Activated CD8-positive, alpha-beta memory T cell treated with anti-CD3 and anti-CD28 coated beads, Interleukin-2, amount 50 U/mL, for 4 hours (primary cell): ENCODE measurements around the gene PPP2R5C.
A peak's percentile ranks its signal among the peaks of the same experiment; 100 is the strongest.
"Not testable (repeated sequence)": the region's sequence is repeated elsewhere in the genome, so short reads cannot be mapped to it uniquely, and the experiment has no call there.

Experiments used
- DNase-seq: peaks from one replicate; pipeline ENCODE4 v3.0.0-alpha.2; 2020

Gene PPP2R5C

GRCh38 chr14:101783260-101784016 is 21.9 kb downstream of the PPP2R5C start:
- no peak for DNase-seq

- no peak for DNase-seq
These were observed 23.1 kb downstream of the PPP2R5C start for GRCh38 chr14:101784631-101785030.

- no peak for DNase-seq
These were observed 26.6 kb downstream of the PPP2R5C start for GRCh38 chr14:101788016-101788635.

GRCh38 chr14:101789222-101789621 is 27.7 kb downstream of the PPP2R5C start:
- DNase-seq = no peak

GRCh38 chr14:101790232-101790631 is 28.7 kb downstream of the PPP2R5C start:
- DNase-seq = no peak

- DNase-seq = no peak
These were observed 30.5 kb downstream of the PPP2R5C start for GRCh38 chr14:101791919-101792572.

- DNase-seq = no peak
These were observed 34.5 kb downstream of the PPP2R5C start for GRCh38 chr14:101796016-101796415.

- DNase-seq = no peak
These were observed 35.0 kb downstream of the PPP2R5C start for GRCh38 chr14:101796479-101796878.

- DNase-seq = no peak
These were observed 36.3 kb downstream of the PPP2R5C start for GRCh38 chr14:101797856-101798255.

- DNase-seq = not testable (repeated sequence)
These were observed 42.9 kb downstream of the PPP2R5C start for GRCh38 chr14:101804373-101804772.

GRCh38 chr14:101806252-101806651 is 44.7 kb downstream of the PPP2R5C start:
- DNase-seq = not testable (repeated sequence)

- DNase-seq = no peak
These were observed 46.6 kb downstream of the PPP2R5C start for GRCh38 chr14:101808020-101808641.

- DNase-seq = no peak
These were observed 47.6 kb downstream of the PPP2R5C start for GRCh38 chr14:101808894-101809670.

- peak; percentile 73 for DNase-seq
These were observed 48.4 kb downstream of the PPP2R5C start for GRCh38 chr14:101809671-101810514.

GRCh38 chr14:101810897-101811621 is 49.5 kb downstream of the PPP2R5C start:
- DNase-seq = no peak

- DNase-seq = no peak
These were observed 50.6 kb downstream of the PPP2R5C start for GRCh38 chr14:101812071-101812470.

GRCh38 chr14:101813171-101813759 is 51.8 kb downstream of the PPP2R5C start:
- DNase-seq = no peak

GRCh38 chr14:101813833-101814232 is 52.3 kb downstream of the PPP2R5C start:
- DNase-seq = no peak

GRCh38 chr14:101814934-101815333 is 53.4 kb downstream of the PPP2R5C start:
- DNase-seq = no peak

GRCh38 chr14:101815994-101816393 is 54.5 kb downstream of the PPP2R5C start:
- DNase-seq = no peak
